ENCODE measurements around the gene PSMC3.

GRCh38 chr11:47403571-47403970 lies 22.7 kb downstream of the PSMC3 start:
- TF ChIP-seq POLR2A (IDR thresholded peaks at IDR 0.05) (no peak), CTCF (IDR thresholded peaks at IDR 0.05) (no peak)

Data from stomach (tissue), 4 donors.